ENCODE measurements around the gene RUBCNL. TPM values are rescaled to one million over a fixed set of nuclear protein-coding genes. Genes with fewer than 3 reads are reported as not detected.

The RUBCNL gene
- total and polyA plus RNA-seq, 9 of the 15 experiments (the other 6 are each of a cell fraction or from before 2014, with no cell fraction given) = 0.04 to 0.35 (median 0.12) TPM; not detected in 3

DNA sequence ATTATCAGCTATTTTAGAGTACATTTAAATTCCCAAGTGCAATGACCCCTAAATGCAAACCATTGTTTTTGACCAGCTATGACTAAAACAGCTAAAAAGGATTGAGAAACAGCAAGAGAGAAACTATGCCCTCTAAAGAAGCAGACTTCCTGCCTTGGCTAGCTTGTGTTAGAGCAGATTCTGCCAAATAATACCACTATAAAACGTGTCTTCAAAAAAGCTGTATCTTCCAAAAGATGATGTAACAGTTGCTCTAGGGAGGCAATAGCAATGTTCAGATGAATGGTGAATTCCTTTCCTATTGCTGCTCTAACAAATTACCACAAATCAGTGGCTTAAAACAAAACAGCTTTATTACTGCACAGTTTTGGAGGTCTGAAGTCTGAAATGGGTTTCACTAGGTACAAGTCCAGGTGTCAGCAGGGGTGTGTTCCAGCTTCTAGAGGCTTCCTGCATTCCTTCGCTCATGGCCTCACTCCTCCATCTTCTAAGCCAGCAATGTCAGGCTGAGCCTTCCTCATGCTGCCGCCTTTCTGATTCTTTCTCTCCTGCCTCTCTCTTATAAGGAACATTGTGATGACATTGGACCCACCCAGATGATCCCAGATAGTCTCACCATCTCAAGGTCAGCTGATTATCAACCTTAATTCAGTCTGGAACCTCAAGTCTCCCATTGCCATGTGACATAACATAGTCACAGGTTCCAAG, 90.8 kb downstream of the RUBCNL start (continued):
- TF ChIP-seq DMBX1 (CRISPR knock-in tag; IDR thresholded peaks at IDR 0.05; ENCODE audit: borderline replicate concordance) (peak; percentile 42; the same call in 1 of the 2 replicates), CEBPG (CRISPR knock-in tag; IDR thresholded peaks at IDR 0.05) (peak; percentile 66), CEBPG (tag; conservative IDR thresholded peaks at IDR 0.05 in 1 of 2, IDR thresholded peaks at IDR 0.05 in 1 of 2) (peak; percentile 83 to 98)
- TF ChIP-seq, protein P1, sequence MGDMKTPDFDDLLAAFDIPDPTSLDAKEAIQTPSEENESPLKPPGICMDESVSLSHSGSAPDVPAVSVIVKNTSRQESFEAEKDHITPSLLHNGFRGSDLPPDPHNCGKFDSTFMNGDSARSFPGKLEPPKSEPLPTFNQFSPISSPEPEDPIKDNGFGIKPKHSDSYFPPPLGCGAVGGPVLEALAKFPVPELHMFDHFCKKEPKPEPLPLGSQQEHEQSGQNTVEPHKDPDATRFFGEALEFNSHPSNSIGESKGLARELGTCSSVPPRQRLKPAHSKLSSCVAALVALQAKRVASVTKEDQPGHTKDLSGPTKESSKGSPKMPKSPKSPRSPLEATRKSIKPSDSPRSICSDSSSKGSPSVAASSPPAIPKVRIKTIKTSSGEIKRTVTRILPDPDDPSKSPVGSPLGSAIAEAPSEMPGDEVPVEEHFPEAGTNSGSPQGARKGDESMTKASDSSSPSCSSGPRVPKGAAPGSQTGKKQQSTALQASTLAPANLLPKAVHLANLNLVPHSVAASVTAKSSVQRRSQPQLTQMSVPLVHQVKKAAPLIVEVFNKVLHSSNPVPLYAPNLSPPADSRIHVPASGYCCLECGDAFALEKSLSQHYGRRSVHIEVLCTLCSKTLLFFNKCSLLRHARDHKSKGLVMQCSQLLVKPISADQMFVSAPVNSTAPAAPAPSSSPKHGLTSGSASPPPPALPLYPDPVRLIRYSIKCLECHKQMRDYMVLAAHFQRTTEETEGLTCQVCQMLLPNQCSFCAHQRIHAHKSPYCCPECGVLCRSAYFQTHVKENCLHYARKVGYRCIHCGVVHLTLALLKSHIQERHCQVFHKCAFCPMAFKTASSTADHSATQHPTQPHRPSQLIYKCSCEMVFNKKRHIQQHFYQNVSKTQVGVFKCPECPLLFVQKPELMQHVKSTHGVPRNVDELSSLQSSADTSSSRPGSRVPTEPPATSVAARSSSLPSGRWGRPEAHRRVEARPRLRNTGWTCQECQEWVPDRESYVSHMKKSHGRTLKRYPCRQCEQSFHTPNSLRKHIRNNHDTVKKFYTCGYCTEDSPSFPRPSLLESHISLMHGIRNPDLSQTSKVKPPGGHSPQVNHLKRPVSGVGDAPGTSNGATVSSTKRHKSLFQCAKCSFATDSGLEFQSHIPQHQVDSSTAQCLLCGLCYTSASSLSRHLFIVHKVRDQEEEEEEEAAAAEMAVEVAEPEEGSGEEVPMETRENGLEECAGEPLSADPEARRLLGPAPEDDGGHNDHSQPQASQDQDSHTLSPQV (IDR thresholded peaks at IDR 0.05) = peak; percentile 13; the same call in 1 of the 2 replicates

Data from K562 (cell line).